MV-4-11 (cell line): ENCODE measurements around the gene AQP10.
"Not testable (repeated sequence)": the region's sequence is repeated elsewhere in the genome, so short reads cannot be mapped to it uniquely, and the experiment has no call there.

ENCODE experiments used
- DNase-seq: peaks from one replicate; lab custom pipeline; 2025; lab: John Stamatoyannopoulos, UW

AQP10 gene

DNA sequence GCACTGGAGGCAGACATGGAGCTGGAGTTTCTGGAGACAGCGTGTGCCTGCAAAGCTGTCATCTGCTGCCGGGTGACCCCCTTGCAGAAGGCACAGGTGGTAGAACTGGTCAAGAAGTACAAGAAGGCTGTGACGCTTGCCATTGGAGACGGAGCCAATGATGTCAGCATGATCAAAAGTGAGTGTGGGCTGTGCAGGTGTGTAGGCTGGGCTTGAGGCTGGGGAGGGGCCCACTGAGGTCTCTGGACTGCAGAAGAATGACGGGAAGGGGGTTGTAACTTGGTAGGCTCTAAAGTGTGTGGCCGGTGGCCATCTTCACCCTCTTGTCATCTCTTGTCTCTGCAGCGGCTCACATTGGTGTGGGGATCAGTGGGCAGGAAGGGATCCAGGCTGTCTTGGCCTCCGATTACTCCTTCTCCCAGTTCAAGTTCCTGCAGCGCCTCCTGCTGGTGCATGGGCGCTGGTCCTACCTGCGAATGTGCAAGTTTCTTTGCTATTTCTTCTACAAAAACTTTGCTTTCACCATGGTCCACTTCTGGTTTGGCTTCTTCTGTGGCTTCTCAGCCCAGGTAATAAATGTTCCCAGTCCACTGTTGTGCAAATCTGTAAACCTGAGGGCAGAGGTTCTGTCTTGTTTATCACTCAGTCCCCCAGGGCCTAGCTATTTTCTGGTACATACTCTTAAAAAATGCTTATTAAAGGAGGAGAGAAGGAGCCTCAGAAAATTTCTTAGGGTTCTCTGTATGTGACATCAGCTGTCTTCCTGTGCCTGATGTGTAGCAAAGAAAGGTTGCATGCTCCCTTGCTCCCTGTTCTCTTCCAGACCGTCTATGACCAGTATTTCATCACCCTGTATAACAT, 24.3 kb downstream of the AQP10 start:
- no peak for DNase-seq

DNA sequence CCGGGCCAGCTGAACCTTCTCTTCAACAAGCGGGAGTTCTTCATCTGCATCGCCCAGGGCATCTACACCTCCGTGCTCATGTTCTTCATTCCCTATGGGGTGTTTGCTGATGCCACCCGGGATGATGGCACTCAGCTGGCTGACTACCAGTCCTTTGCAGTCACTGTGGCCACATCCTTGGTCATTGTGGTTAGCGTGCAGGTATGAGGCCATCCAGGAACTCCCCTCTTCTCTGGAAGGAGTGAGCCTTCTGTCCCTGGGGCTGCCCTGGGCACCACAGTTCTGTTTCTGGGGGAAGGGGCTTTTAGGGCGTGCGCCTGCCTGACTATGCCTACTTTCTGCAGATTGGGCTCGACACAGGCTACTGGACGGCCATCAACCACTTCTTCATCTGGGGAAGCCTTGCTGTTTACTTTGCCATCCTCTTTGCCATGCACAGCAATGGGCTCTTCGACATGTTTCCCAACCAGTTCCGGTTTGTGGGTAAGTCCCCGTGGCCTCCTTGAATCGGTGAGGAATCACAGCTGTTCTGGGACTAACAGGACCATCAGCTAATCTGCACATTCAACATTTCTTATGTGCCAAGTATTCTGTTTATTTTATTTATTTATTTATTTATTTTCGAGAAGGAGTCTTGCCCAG, 25.5 kb downstream of the AQP10 start:
- DNase-seq = peak; percentile 29

DNA sequence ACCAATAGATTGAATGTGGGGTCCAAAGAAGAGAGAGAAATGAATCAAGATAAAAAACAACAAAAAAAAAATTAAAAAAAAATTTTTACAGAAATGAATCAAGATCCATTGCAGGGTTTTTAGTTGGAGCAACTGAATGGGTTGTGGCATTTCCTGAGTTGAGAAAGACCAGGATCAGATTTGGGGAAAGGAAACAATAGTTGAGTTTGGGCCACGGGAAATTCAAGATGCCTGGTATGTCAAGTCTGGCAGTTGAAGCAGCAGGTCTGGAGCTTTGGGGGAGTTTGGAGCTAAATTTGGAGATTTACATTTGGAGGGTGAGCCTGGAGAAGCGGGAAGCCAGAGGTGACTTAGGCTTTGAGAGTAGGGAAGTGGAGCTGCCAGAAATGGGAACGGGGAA, 27.1 kb downstream of the AQP10 start:
- no peak for DNase-seq

DNA sequence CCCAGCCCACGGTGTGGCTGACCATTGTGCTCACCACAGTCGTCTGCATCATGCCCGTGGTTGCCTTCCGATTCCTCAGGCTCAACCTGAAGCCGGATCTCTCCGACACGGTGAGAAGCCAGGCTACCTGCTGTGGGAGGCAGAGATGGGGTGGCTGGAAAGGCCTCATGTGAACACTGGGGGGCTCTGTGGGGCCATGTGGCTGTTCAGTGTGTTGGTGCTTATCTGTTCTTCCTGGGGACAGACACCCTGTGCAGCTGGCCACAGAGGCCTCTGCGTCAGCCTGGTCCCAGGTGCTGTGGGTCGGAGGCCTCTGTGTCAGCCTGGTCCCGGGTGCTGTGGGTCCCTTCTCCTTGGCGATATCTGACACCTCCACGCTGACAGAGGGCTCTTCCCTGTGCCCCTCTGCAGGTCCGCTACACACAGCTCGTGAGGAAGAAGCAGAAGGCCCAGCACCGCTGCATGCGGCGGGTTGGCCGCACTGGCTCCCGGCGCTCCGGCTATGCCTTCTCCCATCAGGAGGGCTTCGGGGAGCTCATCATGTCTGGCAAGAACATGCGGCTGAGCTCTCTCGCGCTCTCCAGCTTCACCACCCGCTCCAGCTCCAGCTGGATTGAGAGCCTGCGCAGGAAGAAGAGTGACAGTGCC, 27.7 kb downstream of the AQP10 start:
- DNase-seq = peak; percentile 39

DNA sequence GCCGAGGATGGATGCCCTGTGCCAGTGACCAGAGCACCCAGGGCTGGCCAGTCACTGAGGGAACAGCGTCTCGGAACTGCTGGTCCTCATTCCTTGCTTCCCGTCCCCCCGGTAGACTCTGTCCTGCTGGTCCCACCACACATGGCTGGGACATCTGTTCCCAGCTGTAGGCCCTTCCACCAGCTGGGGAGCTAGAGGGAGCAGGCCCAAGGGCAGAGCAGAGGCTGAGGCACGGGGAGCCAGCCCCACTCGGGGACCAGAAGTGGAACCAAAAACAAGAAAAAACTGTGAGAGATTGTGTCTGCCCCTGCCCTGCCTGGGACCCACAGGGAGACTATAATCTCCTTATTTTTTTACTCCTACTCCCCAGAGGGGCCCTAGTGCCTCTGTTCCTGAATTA, 28.2 kb downstream of the AQP10 start:
- no peak for DNase-seq

DNA sequence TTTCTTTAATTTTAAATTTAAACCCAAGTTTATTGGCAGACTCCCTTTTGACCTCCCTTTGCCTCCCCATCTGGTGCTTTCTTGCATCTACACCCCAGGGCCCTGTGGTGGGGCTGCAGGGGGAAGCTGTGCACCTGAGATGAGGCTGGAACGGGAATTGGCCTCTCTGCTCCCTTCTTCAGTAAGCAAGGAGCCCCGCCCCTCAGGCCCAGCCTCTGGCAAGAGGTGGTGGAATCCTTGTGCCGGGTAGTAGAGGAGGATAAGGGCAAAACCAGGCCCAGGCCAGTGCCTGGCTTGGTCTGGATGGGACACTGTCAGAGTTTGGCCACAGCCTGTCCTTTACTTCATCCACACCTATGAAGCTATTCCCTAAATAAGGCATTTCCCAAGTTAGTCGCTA, 29.5 kb downstream of the AQP10 start:
- DNase-seq = no peak

DNA sequence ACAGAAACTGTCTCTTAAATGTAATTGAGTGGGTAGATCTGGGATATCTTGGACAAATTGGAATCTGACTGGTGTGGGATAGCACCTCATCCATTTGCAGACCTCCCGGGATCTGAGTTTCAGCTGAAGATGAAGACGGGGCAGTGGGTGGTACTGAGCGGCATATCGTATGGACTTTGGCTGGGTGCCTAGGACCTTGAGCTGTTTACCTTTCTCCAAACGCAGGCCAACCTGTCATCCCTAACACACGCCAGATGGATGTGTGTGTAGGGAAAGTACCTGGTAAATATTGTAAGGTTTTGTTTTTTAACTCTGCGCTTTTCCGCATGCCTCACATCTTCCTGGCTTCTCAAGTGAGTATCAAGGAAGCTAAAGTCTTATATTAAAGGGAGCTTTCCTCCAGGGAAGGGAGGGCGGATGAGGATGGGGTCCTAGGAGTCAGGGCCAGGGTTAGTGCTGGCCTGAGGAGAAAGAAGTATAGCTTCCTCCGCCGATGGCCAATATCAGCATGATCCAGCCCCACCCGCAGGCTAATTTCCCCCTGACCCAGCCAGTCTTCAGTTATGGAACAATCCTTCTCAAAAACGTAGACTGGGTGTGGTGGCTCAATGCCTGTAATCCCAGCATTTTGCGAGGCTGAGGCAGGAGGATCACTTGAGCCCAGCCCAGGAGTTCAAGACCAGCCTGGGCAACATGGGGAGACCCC, 30.6 kb downstream of the AQP10 start:
- no peak for DNase-seq

DNA sequence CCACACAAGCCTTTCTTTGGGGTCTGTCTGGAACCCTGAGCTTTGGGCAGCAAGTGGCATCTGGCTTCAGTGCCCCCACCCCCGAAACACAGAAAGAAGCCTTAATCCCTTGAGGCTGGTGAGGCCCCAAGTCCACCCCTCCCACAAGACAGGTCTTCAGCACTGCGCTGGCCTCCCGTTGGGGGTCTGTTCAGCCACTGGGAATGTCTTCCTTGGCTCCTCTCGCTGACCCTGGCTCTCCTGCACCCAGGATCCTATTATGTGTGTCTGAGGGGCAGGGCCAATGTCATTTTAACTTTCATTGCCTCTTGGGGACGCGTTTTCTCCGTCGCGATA, 31.3 kb downstream of the AQP10 start:
- DNase-seq = no peak

DNA sequence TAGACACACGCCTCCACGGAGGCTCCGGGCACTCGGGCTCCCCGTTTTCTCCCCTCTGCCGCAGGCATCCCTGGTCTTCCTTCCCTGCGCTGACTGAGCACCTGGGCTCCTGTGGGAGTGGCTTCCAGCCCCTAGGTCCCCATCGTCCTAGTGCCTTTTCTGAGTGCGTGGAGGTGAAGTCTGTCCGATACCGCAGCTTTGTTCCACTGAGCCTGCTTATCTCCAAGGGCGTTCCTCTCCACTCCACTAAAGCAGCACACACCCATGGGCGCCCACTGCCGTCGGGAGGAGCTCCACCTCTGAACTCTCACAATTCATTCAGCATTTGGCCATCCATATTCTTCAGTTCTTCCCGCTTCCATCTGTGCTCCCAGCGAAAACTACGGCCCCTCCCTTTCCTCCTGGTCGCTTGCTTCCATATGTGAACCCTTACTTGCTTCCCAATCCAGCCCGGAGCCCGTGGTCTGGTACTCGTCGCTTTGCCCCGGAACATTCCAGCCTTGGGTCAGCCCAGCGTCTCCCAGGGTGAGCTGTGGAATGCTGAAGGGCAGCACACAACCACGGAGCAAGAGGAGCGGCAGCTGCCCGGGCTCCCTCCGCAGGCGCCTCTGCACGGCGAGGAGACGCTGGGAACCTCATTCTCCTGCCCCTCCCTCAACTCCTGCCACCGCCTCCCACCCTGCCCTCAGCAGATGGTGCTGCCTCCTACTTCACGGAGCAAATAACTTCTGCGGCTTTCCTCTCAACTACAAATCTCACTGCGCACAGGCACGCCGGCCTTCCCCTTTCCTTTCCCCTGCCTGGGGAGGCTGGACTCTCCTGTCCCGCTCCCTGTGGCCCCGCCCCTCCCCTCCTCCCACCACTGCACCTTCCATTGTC, 31.9 kb downstream of the AQP10 start:
- DNase-seq = peak; percentile 44

DNA sequence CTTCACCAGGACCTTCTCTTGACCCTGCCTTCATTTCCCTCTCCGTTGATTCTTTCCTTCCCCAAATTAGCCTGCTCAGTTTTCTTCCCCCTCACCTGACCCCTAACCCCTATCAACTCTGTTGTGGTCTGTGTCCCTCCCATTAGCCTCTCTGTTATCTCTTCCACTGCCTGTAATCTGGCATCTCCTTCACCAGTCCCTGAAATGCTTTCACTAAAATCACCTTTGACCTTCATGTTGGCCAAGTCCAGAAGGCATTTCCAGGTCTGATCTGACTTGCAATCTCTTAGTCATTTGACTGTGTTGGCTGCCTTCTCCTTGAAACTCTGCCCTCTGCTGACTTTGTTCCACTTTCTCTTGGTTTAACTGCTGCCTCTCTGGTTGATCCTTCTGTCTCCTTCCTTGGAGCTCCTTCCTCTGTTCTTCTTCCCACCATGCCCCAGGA, 32.6 kb downstream of the AQP10 start:
- DNase-seq = peak; percentile 70

DNA sequence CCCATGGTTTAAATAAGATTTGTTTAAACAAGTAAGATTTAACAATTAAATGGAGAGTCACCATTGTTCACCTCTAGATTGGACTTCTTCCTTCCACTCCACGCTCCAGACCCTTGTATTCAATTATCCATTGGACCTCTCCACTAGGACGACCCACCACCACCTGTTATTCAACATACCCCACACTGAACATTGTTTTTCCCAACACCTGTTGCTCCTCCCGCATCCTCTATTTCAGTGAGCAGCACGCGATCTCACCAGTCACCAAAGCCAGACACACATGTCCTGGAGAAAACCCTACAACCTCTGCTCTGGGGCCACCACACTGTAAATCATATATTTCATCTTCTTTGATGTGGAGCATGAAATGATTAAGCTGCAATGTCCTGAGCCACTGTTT, 33.1 kb downstream of the AQP10 start:
- no peak for DNase-seq

DNA sequence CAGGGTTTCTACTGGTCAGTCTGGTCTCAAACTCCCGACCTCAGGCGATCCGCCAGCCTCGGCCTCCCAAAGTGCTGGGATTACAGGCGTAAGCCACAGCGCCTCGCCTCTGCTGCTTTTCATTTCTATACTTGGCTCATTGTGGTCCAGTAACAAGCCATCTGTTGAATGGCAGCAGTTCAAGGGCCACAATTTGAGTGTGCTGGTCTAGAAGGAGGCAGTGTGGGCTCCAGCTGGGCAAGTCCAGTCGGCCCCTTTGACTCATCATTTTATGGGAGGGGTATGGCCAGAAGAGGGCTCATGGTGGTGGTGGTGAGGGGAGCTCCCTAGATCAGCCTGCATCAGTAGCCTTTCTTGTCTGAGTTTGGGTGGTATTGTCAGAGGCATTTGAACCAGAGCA, 37.6 kb downstream of the AQP10 start:
- DNase-seq = no peak

DNA sequence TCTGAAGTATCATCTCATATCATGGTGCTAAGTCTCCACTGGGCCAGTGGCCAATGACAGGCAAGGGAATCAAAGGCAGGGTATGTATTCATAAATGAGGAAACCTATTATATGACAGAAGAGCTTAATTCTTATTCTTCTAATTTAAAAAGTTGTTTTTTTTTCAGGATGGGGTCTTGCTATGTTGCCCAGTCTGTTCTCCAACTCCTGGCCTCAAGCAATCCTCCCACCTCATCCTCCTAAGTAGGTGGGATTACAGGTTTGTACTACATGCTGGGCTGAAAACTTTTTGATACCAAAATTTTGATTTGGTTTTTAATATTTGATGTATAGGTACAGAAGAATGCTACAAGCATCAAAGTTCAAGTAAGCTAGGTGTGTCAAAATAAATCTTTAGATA, 39.4 kb downstream of the AQP10 start:
- DNase-seq = no peak

DNA sequence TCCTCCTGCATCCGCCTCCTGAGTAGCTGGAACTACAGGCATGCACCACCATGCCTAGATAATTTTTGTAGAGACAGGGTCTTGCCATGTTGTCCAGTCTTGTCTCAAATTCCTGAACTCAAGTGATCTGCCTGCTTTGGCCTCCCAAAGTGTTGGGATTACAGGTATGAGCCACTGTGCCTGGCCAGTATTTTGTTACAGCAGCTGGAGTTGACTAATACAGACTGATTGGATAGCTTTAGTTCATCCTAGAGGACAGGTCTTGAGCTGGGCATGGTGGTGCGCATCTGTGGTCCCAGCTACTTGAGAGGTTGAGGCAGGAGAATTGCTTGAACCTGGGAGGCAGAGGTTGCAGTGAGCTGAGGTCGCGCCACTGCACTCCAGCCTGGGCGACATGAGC, 40.0 kb downstream of the AQP10 start:
- not testable (repeated sequence) for DNase-seq

DNA sequence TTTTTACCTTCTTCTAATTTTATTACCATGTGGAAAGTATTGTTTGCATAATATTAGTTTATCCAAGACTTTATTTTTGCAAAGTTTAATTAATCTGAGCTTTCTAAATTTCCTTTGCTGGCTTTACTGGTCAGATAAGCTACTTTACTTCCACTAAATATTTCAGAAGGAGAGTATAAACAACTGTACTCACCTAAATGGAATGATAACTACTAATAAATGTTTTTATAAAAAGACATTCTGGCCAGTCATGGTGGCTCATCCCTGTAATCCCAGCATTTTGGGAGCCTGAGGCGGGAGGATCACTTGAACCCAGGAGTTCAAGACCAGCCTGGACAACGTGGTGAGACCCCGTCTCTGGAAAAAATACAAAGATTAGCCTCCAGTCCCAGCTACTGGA, 40.5 kb downstream of the AQP10 start:
- no peak for DNase-seq

DNA sequence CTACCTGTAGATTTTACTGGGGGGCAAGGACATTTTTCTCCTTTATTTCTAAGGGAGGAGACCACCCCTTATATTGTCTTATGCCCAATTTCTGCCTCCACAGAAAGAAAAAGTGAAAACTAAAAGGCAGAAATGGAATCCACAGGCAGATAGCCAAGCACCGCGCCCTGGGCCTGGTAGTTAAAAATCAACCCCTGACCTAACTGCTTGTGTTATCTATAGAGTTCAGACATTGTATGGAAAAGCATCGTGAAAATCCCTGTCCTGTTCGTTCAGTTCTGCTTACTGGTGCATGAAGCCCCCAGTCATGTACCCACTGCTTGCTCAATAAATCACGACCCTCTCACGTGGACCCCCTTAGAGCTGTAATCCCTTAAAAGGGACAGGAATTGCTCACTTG, 50.5 kb downstream of the AQP10 start:
- no peak for DNase-seq

DNA sequence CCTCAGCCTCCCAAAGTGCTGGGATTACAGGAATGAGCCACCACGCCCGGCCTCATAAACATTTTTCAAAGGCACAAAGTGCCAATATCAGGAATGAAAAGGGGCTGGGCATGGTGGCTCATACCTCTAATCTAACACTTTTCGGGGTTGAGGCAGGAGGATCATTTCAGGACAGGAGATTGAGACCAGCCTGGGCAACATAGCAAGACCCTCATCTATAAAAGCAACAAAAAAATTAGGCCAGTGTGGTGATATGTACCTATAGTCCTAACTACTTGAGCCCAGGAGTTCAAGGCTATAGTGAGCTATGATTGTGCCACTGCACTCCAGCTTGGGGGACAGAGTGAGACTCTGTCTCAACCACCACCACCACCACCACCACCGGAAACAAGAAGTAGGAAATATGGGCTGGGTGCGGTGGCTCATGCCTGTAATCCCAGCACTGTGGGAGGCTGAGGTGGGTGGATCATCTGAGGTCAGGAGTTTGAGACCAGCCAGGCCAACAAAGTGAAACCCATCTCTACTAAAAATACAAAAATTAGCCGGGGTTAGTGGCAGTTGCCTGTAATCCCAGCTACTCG, 53.0 kb downstream of the AQP10 start:
- DNase-seq = peak; percentile 82
